GM21360 (cell line): ENCODE measurements around the gene RTN1.

Source experiments
- ATAC-seq: cut with Tn5 transposase; IDR thresholded peaks from one replicate; pipeline ENCODE4 v1.9.1; 2021; ENCODE audit warnings: mild to moderate bottlenecking, moderate library complexity; ENCODE audit not compliant: unreplicated experiment

The RTN1 gene

GRCh38 chr14:59811815-59812214, 58.8 kb downstream of the RTN1 start:
- no peak for ATAC-seq

GRCh38 chr14:59811073-59811472, 59.5 kb downstream of the RTN1 start:
- ATAC-seq, result no peak

- no peak for ATAC-seq
Measured at GRCh38 chr14:59803052-59803540, 67.5 kb downstream of the RTN1 start.

GRCh38 chr14:59788176-59788575, 82.4 kb downstream of the RTN1 start:
- ATAC-seq, result no peak

- no peak for ATAC-seq
Measured at GRCh38 chr14:59787045-59787674, 83.4 kb downstream of the RTN1 start.

GRCh38 chr14:59785629-59786028, 84.9 kb downstream of the RTN1 start:
- ATAC-seq, result no peak

GRCh38 chr14:59782760-59783159, 87.8 kb downstream of the RTN1 start:
- ATAC-seq, result no peak

- no peak for ATAC-seq
Measured at GRCh38 chr14:59777006-59777579, 93.5 kb downstream of the RTN1 start.

GRCh38 chr14:59776468-59776867, 94.1 kb downstream of the RTN1 start:
- ATAC-seq, result no peak

- ATAC-seq, result no peak
Measured at GRCh38 chr14:59772233-59772632, 98.3 kb downstream of the RTN1 start.

- ATAC-seq, result no peak
Measured at GRCh38 chr14:59771577-59771976, 99.0 kb downstream of the RTN1 start.

GRCh38 chr14:59769586-59769985, 101.0 kb downstream of the RTN1 start:
- no peak for ATAC-seq

GRCh38 chr14:59768855-59769375, 101.7 kb downstream of the RTN1 start:
- ATAC-seq, result no peak

GRCh38 chr14:59761851-59762250, 108.7 kb downstream of the RTN1 start:
- no peak for ATAC-seq

GRCh38 chr14:59755409-59756135, 115.0 kb downstream of the RTN1 start:
- ATAC-seq, result no peak

- no peak for ATAC-seq
Measured at GRCh38 chr14:59754256-59754655, 116.3 kb downstream of the RTN1 start.

GRCh38 chr14:59753512-59753911, 117.1 kb downstream of the RTN1 start:
- ATAC-seq, result no peak

- ATAC-seq, result no peak
Measured at GRCh38 chr14:59751578-59751977, 119.0 kb downstream of the RTN1 start.

GRCh38 chr14:59739794-59740193, 130.8 kb downstream of the RTN1 start:
- no peak for ATAC-seq

GRCh38 chr14:59728304-59728703, 142.3 kb downstream of the RTN1 start:
- no peak for ATAC-seq

- no peak for ATAC-seq
Measured at GRCh38 chr14:59727073-59727661, 143.4 kb downstream of the RTN1 start.

GRCh38 chr14:59711080-59711479, 159.5 kb downstream of the RTN1 start:
- ATAC-seq, result no peak
